Bronchial epithelial cell (primary cell): ENCODE data around the gene SSTR5. TPM values are rescaled to one million over a fixed set of nuclear protein-coding genes. Genes with fewer than 3 reads are reported as not detected.

Experiments
- DNase-seq: peaks from one replicate; pipeline ENCODE4 v3.0.0-alpha.2; 2010; ENCODE audit warnings: low read depth
- FAIRE-seq: peaks from 2 replicates; lab custom pipeline; 2011; peaks lifted over from hg19 to GRCh38; lab: Jason Lieb, UNC
- H3K27me3 ChIP-seq: 2 replicates; pipeline ENCODE4 v1.5.1; 2011; ENCODE audit warnings: low read length; ENCODE audit not compliant: control insufficient read depth, insufficient read depth
- H3K36me3 ChIP-seq: 2 replicates; pipeline ENCODE4 v1.5.1; 2011; ENCODE audit warnings: low read length; ENCODE audit not compliant: control insufficient read depth, insufficient read depth
- H3K4me3 ChIP-seq: 2 replicates; pipeline ENCODE4 v1.5.1; 2011; ENCODE audit warnings: mild to moderate bottlenecking, low read depth, low read length, control low read depth
- total RNA-seq: library from RNA; depleted of rRNA; stranded (reverse); fragments of >200 nt; gene quantifications from 2 replicates; pipeline ENCODE4 v1.2.1, GENCODE V29; 2014
- TF ChIP-seq, protein P1 (sequence below): IDR thresholded peaks from 2 replicates; pipeline ENCODE4 v1.5.1; 2011; ENCODE audit warnings: mild to moderate bottlenecking, moderate library complexity, low read length, control low read depth, inconsistent platforms; ENCODE audit not compliant: insufficient read depth, severe bottlenecking

The SSTR5 gene
- total RNA-seq, 1 donor from 2014 or later: not detected

DNA sequence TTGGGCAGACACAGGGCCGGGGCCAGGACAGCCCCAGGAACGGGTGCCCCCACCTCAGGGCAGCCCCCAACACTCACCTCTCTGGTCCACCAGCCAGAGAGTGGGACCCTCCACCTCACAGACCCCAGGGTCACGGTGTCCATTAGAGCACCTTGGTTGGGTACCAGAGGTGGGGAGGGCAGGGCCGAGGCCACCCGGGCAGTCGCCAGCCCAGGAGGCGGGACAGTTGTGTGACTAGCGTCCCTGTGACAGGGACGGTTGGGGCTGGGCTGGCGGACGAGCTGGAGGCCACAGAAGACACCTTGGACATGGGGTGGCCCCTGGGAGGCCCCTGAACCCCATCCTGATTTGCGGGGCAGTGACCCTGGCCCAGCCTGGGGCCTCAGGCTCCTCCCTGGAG, 35.2 kb downstream of the SSTR5 start:
- FAIRE-seq (no peak), DNase-seq (no peak)
- no peak overlapping the region for H3K4me3 ChIP-seq
- no peaks in the 10 kb centered on the region for H3K36me3 ChIP-seq
- TF ChIP-seq, protein P1, sequence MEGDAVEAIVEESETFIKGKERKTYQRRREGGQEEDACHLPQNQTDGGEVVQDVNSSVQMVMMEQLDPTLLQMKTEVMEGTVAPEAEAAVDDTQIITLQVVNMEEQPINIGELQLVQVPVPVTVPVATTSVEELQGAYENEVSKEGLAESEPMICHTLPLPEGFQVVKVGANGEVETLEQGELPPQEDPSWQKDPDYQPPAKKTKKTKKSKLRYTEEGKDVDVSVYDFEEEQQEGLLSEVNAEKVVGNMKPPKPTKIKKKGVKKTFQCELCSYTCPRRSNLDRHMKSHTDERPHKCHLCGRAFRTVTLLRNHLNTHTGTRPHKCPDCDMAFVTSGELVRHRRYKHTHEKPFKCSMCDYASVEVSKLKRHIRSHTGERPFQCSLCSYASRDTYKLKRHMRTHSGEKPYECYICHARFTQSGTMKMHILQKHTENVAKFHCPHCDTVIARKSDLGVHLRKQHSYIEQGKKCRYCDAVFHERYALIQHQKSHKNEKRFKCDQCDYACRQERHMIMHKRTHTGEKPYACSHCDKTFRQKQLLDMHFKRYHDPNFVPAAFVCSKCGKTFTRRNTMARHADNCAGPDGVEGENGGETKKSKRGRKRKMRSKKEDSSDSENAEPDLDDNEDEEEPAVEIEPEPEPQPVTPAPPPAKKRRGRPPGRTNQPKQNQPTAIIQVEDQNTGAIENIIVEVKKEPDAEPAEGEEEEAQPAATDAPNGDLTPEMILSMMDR: no peak
- no peaks in the 10 kb centered on the region for H3K27me3 ChIP-seq

DNA sequence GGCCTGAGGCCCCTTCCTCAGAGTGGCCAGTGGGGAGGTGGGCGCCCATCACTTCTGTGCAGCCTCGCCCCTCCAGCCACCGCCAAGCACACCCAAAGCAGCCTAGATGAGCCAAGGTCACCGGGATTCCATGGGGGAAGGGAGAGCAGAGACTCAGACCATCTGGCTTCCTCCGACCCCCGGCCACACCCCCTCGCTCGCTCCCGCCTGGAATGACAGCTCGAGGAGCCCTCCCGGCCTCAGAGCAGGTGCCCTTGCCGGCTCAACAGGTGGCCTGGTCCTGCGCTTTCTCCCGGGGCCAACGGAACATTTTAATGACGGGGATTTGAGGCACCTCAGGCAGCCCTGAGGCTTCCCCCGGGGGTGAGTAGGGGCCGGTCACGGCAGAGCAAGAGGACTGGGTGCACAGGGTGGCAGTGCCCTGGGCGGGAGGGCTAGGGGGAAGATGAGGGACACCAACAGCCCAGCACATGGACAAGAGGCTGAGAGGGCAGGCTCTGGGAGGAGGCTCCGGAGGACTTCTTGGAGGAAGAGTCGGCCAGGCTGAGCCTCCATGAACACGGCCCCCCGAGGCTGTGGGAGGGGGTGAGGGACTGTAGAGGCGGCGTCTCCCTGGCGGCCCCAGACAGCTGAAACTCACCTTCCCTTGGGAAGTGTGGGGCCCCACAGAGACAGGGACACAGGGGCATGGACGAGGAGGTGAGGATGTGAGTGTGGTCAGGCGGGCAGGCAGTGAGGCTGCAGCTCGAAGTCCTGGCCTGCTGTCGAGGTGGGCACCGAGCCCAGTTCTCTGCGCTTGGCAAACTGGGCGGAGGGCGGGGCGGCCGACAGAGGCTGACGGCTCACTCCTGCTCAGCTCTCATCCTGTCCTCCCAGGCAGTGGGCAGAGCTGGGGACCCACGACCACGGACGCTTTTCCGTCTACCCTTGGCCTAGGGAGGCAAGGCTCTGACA, 36.0 kb downstream of the SSTR5 start:
- TF ChIP-seq, protein P1: no peak
- Histone ChIP-seq H3K36me3 (no peaks in the 10 kb centered on the region), H3K27me3 (no peaks in the 10 kb centered on the region), H3K4me3 (no peak overlapping the region)
- FAIRE-seq (no peak), DNase-seq (no peak)

DNA sequence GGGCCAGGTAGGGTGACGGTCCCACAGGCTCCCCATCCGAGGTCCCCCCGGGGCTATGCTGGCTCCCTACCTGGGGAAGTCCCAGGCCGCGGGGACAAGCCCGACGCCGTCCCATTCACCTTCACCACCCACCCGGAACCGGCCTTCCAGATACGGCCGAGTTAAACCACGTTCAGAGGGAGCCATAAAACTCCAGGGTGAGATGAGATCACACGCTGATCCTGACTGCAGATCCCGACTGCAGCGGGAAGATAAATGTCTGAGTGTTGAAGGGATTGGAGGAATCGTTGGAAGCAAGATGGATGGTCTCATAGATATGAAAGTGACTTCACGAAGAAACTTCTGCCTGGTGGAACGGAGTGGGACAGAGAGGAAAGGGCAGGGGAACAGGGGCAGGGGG, 37.1 kb downstream of the SSTR5 start:
- no peak for DNase-seq
- H3K27me3 ChIP-seq: no peaks in the 10 kb centered on the region
- no peak for FAIRE-seq

DNA sequence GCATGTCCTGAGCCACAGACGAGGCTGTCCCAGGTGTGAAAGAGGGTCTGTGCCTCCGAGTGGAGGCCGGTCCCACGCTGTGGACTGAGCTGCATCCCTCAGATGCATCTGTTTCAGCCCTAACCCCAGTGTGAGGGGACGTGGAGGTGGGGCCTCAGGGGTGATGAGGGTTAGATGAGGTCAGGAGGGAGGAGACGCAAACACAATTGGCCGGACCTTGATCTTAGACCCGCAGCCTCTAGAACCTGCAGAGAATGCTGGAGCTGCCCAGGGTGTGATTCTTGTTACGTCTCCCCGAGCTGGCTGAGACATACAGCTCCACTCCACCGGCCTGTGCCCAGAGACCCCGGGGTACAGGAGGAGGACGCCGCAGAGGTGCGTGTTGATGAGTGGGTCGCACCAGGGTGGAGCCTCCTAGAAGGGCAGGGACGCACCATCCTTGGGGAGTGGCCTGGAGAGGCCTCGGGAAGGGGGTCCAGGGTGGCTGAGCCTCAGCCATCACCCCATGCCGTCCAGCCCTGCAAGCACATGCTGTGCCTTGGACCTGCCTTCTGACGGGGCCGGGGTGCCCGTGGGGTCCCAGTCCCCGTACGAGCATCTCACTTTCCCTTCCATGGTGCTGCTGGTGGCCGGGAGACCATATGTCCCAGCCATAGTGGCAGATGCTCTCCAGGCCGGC, 40.1 kb downstream of the SSTR5 start:
- FAIRE-seq: no peak
- Histone ChIP-seq H3K36me3 (no peaks in the 10 kb centered on the region), H3K27me3 (no peaks in the 10 kb centered on the region), H3K4me3 (no peak overlapping the region)
- TF ChIP-seq, protein P1: no peak
- no peak for DNase-seq

More for the DNA sequence above, 37.1 kb downstream of the SSTR5 start:
- Histone ChIP-seq H3K4me3 (no peak overlapping the region), H3K36me3 (no peaks in the 10 kb centered on the region)
- TF ChIP-seq, protein P1: no peak

DNA sequence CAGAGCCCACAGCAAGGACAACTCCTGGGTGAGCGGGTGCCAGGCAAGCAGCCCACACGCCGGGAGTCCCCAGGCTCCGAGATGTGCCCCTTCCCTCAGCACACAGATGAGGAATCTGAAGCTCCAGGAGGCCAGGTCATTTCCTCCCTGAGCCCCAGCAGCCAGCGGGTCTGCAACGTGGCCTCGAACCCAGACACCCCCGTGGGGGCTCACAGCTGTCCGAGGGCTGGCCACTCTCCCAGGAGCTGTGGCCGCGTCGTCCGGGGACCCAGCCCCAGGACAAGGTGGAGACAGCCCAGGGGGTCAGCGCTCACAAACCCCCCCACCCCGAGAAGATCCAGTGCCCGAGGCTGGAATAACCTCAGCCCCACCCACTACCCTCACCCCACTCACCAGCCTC, 40.9 kb downstream of the SSTR5 start:
- no peak for DNase-seq
- no peaks in the 10 kb centered on the region for H3K36me3 ChIP-seq
- no peak overlapping the region for H3K4me3 ChIP-seq
- H3K27me3 ChIP-seq: no peaks in the 10 kb centered on the region
- FAIRE-seq: no peak
- TF ChIP-seq, protein P1: no peak
